Right kidney (tissue), 1 donor: ENCODE measurements around the gene PAF1.
A peak's percentile ranks its signal among the peaks of the same experiment; 100 is the strongest.

Experiments
- DNase-seq: peaks from one replicate; pipeline ENCODE4 v3.0.0-alpha.2; 2016

Gene PAF1

GRCh38 chr19:39406656-39407409 is 15.9 kb upstream of the PAF1 start, which contains the start of gene ZFP36:
Gene ZFP36, plus strand, starts transcription at chr19:39406847. Its CDS starts 58 bp downstream, at chr19:39406905.
- DNase-seq: peak; percentile 84

- DNase-seq: peak; percentile 56
Observed at GRCh38 chr19:39405958-39406655, 15.2 kb upstream of the PAF1 start.

GRCh38 chr19:39405261-39405957 is 14.5 kb upstream of the PAF1 start:
- DNase-seq: no peak

GRCh38 chr19:39403331-39404312 is 12.7 kb upstream of the PAF1 start:
- peak; percentile 82 for DNase-seq

- DNase-seq: peak; percentile 84
Observed at GRCh38 chr19:39402346-39403300, 11.7 kb upstream of the PAF1 start.

GRCh38 chr19:39401549-39402345 is 10.8 kb upstream of the PAF1 start:
- peak; percentile 41 for DNase-seq

- no peak for DNase-seq
Observed at GRCh38 chr19:39401070-39401548, 10.2 kb upstream of the PAF1 start.

GRCh38 chr19:39400061-39400460 is 9.2 kb upstream of the PAF1 start:
- no peak for DNase-seq

- no peak for DNase-seq
Observed at GRCh38 chr19:39399668-39400050, 8.8 kb upstream of the PAF1 start.

- DNase-seq: no peak
Observed at GRCh38 chr19:39398297-39398864, 7.5 kb upstream of the PAF1 start.

GRCh38 chr19:39397360-39398296 is 6.7 kb upstream of the PAF1 start:
- DNase-seq: peak; percentile 69

GRCh38 chr19:39390451-39390750 is 505 bp downstream of the PAF1 start:
- DNase-seq: no peak

- DNase-seq: no peak
Observed at GRCh38 chr19:39389631-39390414, 1.1 kb downstream of the PAF1 start.

GRCh38 chr19:39388657-39389056 is 2.2 kb downstream of the PAF1 start:
- no peak for DNase-seq

GRCh38 chr19:39386557-39386956 is 4.3 kb downstream of the PAF1 start:
- DNase-seq: no peak

- DNase-seq: no peak
Observed at GRCh38 chr19:39385629-39386411, 5.1 kb downstream of the PAF1 start.
